GM21723 (cell line): ENCODE measurements around the gene RHBDL3.

Source experiments
- ATAC-seq: cut with Tn5 transposase; IDR thresholded peaks from one replicate; pipeline ENCODE4 v1.9.1; 2021; ENCODE audit warnings: mild to moderate bottlenecking, moderate library complexity; ENCODE audit not compliant: unreplicated experiment

Gene RHBDL3

DNA sequence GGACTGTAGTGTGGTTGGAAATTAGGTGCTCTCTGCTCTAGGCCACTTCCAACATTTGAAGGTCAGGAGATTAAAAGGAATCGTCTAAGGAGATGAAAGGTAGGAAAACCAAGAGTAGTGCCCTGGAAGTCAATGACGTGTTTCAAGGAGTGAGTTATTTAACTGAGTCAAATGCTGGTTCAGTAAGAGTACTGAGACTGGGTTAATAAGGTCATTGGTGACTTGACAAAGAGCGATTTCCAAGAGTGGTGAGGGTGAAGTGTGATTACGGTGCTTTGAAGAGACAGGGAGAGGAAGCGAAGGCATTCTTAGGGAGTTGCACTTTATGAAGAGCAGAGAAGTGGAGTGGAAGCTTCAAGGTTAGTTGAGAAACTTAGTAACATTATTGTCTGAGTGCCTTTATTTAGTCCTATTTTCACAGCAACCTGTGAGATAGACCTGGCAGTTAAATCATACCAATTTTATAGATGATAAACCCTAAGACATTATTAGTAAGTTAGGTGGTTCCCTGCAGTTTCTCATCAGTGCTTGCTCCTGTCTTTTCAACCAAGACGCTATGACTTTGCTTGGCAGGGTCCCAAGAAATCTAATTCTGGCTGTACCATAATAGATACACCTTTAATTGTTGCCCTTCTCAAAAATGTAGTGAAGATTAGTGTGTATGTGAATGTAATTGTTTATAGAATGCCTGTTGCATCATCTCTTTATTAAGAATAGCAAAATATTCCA is 90.2 kb downstream of the RHBDL3 start:
- no peak for ATAC-seq

DNA sequence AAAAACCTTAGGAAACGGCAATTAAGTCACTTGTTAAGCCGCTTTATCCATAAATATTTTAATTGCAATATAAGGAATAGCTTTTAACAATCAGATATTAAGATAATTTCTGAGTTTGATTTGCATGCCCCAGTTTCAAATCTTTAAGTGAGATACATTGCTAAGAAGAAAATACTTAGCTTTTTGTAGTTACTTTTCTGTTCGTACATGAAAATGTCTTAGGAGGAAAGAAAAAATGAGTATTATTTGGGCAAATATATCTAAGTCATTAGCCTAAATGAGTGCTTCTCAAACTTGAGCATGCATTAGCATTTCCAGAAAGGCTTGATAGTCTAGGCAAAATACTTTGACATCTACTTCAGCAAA is 90.7 kb downstream of the RHBDL3 start:
- ATAC-seq: no peak

DNA sequence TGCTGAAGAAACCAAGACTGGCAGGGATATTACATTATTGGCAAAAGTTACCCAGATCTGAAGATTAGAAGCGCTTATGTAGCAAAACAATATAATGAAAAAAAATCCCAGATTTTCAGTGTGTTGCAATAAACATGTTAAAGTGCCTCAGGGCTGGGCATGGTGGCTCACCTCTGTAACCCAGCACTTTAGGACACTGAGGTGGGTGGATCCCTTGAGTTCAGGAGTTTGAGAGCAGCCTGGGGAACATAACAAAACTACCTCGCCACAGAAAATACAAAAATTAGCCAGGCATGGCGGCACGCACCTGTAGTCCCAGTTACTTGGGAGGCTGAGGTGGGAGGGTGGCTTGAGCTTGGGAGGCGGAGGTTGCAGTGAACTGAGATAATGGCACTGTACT is 91.1 kb downstream of the RHBDL3 start:
- ATAC-seq: no peak

DNA sequence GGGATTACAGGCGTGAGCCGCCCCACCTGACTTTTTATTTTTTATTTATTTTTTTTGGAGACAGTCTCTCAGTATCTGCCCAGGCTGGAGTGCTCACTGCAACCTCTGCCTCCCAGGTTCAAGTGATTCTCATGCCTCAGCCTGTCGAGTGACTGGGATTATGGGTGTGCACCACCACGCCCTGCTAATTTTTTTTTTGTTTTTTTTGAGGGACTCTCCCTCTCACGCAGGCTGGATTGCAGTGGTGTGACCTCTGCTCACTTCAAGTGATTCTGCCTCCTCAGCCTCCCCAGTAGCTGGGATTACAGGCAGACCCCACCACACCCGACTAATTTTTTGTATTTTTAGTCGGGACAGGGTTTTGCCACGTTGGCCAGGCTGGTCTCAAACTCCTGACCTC is 92.0 kb downstream of the RHBDL3 start:
- no peak for ATAC-seq

DNA sequence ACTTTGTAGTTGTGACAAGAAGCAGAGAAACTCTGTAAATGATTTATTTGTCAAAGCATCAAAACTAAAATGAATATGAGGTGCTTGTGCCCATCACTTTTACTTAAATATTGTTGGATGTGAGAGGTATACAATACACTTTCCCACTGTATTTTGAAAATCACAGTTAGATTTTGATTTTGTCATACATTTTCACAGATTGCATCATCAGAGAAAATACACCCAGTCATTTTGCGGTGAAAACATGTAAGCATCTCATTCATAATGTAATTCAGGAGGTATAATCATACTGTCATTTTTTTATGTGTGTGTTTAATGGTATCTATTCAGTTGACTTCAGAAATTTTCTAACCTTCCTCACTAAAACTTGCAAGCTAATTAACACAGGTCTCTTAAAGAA is 95.6 kb downstream of the RHBDL3 start:
- no peak for ATAC-seq

DNA sequence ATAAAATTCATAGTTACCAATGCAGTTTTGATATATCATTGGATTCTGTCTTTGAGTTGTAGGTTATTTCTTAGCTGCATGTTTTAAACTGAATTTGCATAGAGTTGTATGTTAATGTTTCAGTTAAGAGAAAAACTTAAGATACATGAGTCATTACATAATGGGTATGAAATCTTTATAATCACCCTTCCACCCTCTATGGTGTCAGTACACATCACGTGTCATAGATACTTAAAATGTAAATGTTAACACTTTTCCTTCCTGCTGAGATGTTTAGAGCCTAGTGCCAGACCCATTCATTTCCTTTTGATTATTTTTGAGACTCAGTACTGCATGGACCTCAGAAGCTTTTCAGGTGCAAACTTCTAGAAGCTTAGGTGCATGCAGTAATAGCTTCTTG is 104.8 kb downstream of the RHBDL3 start:
- no peak for ATAC-seq
